Stomach smooth muscle (tissue), 2 donors: ENCODE results near the gene ARHGEF12.

ENCODE experiments used
- H3K27ac ChIP-seq: one replicate; pipeline ENCODE4 v1.7.0; 2013; ENCODE audit warnings: mild to moderate bottlenecking, low read length, inconsistent platforms
- H3K27me3 ChIP-seq, 2 donors: one replicate each; pipeline ENCODE4 v1.7.0; 2013; ENCODE audit warnings: low read length in 2 of 2; ENCODE audit not compliant: insufficient read depth in 2 of 2, control insufficient read depth in 1 of 2
- H3K36me3 ChIP-seq, 2 donors: one replicate each; pipeline ENCODE4 v1.7.0; 2013; ENCODE audit warnings: low read length in 2 of 2; ENCODE audit not compliant: control insufficient read depth in 2 of 2, insufficient read depth in 2 of 2
- H3K4me1 ChIP-seq: one replicate; pipeline ENCODE4 v1.7.0; 2013; ENCODE audit warnings: low read length; ENCODE audit not compliant: control insufficient read depth, insufficient read depth
- H3K4me3 ChIP-seq, 2 donors: one replicate each; pipeline ENCODE4 v1.7.0; 2013; ENCODE audit warnings: low read length in 2 of 2
- H3K9ac ChIP-seq, 2 donors: one replicate each; pipeline ENCODE4 v1.7.0; 2013; ENCODE audit warnings: low read length in 2 of 2, mild to moderate bottlenecking in 1 of 2
- H3K9me3 ChIP-seq, 2 donors: one replicate each; pipeline ENCODE4 v1.7.0; 2013; ENCODE audit warnings: low read length in 2 of 2; ENCODE audit not compliant: control insufficient read depth in 2 of 2
- donor health status: healthy.
- donor health status: Pancreatic carcinoma.

The ARHGEF12 gene, protein sequence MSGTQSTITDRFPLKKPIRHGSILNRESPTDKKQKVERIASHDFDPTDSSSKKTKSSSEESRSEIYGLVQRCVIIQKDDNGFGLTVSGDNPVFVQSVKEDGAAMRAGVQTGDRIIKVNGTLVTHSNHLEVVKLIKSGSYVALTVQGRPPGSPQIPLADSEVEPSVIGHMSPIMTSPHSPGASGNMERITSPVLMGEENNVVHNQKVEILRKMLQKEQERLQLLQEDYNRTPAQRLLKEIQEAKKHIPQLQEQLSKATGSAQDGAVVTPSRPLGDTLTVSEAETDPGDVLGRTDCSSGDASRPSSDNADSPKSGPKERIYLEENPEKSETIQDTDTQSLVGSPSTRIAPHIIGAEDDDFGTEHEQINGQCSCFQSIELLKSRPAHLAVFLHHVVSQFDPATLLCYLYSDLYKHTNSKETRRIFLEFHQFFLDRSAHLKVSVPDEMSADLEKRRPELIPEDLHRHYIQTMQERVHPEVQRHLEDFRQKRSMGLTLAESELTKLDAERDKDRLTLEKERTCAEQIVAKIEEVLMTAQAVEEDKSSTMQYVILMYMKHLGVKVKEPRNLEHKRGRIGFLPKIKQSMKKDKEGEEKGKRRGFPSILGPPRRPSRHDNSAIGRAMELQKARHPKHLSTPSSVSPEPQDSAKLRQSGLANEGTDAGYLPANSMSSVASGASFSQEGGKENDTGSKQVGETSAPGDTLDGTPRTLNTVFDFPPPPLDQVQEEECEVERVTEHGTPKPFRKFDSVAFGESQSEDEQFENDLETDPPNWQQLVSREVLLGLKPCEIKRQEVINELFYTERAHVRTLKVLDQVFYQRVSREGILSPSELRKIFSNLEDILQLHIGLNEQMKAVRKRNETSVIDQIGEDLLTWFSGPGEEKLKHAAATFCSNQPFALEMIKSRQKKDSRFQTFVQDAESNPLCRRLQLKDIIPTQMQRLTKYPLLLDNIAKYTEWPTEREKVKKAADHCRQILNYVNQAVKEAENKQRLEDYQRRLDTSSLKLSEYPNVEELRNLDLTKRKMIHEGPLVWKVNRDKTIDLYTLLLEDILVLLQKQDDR (N-terminal part only)

DNA sequence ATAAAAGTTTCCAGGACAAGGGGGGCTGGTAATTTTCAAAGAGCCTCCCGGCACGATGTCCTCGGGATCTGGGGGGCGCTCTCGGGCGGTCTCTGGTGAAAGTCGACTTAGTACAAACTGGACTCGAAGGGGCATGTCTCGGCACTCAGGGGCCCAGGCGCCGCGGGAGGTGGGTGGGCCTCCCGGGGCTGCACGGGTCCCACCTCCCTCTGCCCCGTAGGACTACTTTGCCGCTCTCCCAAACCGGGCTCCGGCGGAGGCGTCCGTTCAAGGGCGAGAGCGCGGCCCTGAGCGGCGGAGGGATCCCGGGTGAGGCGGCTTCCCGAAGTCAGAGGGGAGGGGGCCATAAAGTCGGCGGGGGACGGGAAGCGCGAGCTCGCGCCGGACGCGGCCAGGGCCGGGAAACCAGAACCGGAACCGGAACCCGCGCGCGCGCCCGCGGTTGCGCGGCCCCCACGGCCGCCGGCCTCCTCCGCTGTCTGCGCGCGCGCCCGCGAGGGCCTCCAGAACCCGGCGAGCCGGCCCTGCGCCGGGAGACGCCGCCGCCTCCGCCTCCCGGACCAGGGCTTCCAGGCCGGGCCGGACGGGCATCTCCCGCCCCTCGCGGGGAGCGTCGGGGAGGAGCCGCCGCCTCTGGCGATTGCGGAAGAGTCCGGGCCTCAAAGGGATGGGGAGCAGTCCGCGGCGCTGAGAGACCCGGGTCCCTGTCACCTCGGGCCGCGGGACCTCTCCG, at the start of gene ARHGEF12:
TSS of gene ARHGEF12 (plus strand) at position 506 of the 733 bp plus-strand sequence. CDS start 831 bp downstream, outside the sequence.
- peaks cover 0 to 6% of the 10 kb centered on the region in 2 donors for H3K36me3 ChIP-seq
- peak within 1 kb of the TSS; percentile 90 to 96 for H3K9ac ChIP-seq
- no peaks in the 10 kb centered on the region for H3K9me3 ChIP-seq
- peak within 1 kb of the TSS; percentile 90 to 99 for H3K4me3 ChIP-seq
- H3K4me1 ChIP-seq = peaks cover 14% of the 10 kb centered on the region
- no peaks in the 10 kb centered on the region for H3K27me3 ChIP-seq
- H3K27ac ChIP-seq = peak within 1 kb of the TSS; percentile 84

DNA sequence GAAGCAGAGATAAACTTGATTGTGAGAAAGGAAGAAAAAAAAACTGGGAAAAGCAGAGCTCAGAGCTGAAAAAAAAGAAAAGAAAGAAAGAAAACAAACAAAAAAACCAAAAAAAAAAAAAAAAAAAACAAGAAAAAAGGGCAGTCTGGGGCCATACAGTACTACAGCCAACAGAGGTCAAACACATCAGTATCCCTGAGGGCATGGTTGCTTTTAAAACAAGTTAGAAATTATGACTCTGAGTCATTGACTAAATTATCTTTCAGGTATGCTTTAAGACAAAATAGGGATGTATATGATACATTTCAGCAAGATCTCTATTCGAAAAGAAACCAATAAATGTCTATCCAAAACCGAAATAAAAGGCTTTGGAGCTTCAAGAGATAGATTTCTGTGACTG, 48.2 kb upstream of the ARHGEF12 start:
- Histone ChIP-seq H3K27ac (no peak overlapping the region), H3K9ac (no peak overlapping the region), H3K36me3 (no peaks in the 10 kb centered on the region), H3K9me3 (no peaks in the 10 kb centered on the region), H3K4me1 (no peaks in the 10 kb centered on the region), H3K4me3 (no peak overlapping the region), H3K27me3 (peaks cover 4 to 8% of the 10 kb centered on the region in 2 donors)

DNA sequence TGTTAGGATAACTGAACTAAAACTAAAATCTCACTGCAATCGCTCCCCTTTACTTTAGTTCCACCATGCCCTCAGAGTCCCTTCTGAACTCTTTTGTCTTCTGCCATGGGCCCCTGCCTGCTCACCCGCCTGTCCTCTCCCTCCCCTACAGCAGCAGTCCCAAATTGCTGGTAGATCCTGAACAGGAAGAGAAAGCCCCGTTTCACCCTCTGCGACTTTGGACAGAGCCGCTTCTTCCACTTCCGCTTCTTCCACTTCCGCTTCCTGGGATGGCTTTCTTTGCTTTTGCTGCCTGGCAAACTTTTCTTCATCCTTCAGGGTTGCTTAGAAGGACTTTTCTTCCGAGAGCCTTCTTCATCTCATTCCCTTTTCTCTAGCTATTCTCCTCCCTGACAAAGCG, 46.8 kb upstream of the ARHGEF12 start:
- Histone ChIP-seq H3K4me3 (no peak overlapping the region), H3K4me1 (no peaks in the 10 kb centered on the region), H3K36me3 (no peaks in the 10 kb centered on the region), H3K27me3 (peaks cover 13% of the 10 kb centered on the region in 2 donors), H3K9me3 (no peaks in the 10 kb centered on the region), H3K9ac (no peak overlapping the region), H3K27ac (no peak overlapping the region)

DNA sequence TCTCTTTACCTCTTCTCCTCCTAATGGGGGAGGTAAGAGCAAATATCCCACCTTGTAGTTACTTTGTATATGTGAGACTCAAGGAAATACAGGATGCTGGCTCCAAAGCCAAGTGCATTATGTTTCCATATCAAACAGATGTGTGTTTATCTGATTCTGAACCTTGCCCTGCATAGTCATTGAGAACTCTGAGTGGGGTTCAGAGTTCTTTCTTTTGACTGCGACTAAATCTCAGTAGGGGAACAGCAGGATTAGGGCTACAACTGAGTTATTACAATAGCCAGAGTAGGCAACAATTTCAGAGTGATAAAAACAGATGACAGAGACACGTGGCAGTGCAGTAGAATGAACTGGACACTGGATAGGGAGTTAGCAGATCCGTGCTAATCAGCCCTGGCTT, 45.3 kb upstream of the ARHGEF12 start:
- Histone ChIP-seq H3K4me3 (no peak overlapping the region), H3K4me1 (no peaks in the 10 kb centered on the region), H3K9ac (no peak overlapping the region), H3K27ac (no peak overlapping the region), H3K9me3 (no peaks in the 10 kb centered on the region), H3K36me3 (no peaks in the 10 kb centered on the region), H3K27me3 (peaks cover 15 to 16% of the 10 kb centered on the region in 2 donors)

DNA sequence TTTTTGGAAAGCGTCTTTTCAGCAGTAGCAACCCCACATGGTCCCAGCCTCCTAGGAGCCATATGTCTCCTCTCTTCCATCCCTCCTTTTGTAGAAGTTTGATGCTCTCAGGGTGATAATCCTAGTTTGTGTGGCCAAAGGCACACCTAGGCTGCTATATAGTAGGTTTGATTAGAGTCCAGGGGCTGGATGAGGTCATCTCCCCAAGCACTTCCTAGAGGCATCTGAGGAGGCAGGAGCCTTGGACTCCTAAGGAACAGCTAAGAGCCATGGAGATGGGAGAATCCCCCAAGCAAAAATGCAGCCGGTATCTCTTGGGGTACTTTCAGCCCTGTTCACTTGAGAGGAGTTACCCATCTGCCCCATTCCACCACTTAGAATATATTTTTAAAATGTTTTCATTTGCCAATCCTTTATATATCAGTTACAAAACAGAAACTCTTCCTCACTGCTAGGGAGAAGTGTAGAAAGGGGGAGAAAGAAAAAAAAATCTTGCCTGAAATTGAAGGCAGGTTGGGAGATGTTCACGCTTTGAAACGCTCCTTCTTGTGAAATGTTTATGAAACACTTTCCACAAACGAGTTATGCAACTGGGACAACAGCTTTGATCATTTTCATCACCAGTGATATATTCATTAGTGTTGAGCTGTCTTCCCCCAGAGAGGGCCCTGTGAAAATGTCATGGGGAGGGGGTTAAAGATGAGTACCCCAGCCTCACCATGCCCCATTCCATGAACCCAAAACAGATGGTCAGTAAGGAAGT, 43.0 kb upstream of the ARHGEF12 start:
- Histone ChIP-seq H3K27me3 (peaks cover 13 to 21% of the 10 kb centered on the region in 2 donors), H3K4me3 (no peak overlapping the region), H3K9me3 (no peaks in the 10 kb centered on the region), H3K36me3 (no peaks in the 10 kb centered on the region), H3K9ac (no peak overlapping the region), H3K27ac (no peak overlapping the region), H3K4me1 (no peaks in the 10 kb centered on the region)

DNA sequence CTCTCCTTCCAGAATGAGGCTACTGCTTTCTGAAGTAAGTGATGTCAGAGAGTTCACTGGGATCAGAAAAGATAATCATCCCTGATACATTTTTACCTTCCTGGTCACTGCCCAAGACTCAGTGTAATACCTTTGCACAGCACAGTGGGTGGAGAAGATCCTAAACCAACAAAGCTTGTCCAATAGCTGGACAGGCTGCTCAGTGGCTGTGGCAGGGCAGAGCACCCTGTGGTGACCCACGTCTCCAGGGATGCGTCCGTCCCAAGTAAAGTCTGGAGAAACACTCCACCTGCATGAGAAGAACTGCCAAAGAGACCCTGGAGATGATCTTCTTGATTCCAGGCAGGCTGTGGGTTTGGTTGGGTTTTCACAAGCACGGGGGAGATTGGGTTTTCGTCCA, 42.1 kb upstream of the ARHGEF12 start:
- Histone ChIP-seq H3K27ac (no peak overlapping the region), H3K36me3 (no peaks in the 10 kb centered on the region), H3K9me3 (no peaks in the 10 kb centered on the region), H3K4me3 (no peak overlapping the region), H3K4me1 (no peaks in the 10 kb centered on the region), H3K27me3 (peaks cover 13 to 26% of the 10 kb centered on the region in 2 donors), H3K9ac (no peak overlapping the region)

DNA sequence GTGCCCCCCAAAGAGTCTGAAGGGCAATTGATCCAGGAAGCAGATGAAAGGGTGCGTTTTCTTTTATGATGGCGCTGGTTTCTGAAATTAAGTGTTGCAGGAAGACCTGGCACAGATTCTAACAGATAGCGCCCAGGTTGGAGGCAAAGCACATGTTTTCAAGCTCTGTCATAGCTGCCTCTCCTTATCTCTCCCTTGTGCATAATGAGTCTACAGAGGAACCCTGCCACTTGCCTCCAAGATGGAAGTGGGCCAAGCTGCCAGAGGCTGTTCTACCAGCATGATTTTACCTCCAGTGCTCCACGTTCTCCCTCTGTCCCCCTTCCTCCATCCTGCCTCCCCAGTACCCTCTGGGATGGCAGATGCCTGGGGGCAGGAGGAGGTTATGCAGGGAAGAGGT, 41.1 kb upstream of the ARHGEF12 start:
- Histone ChIP-seq H3K36me3 (no peaks in the 10 kb centered on the region), H3K27me3 (peaks cover 13 to 30% of the 10 kb centered on the region in 2 donors), H3K9ac (no peak overlapping the region), H3K27ac (no peak overlapping the region), H3K4me3 (no peak overlapping the region), H3K9me3 (no peaks in the 10 kb centered on the region), H3K4me1 (peaks cover 3% of the 10 kb centered on the region)

DNA sequence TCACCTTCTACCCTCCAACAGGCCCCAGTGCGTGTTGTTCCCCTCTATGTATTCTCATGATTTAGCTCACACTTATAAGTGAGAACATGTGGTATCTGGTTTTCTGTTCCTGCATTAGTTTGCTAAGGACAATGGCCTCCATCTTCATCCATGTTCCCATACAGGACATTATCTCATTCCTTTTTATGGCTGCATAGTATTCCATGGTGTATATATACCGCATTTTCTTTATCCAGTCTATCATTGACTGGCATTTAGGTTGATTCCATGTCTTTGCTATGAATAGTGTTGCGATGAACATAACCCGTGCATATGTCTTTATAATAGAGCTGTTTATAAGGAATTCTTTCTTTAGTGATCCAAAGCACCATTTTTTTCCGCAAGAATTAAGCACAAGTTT, 39.7 kb upstream of the ARHGEF12 start:
- Histone ChIP-seq H3K27me3 (peaks cover 9 to 30% of the 10 kb centered on the region in 2 donors), H3K27ac (no peak overlapping the region)

DNA sequence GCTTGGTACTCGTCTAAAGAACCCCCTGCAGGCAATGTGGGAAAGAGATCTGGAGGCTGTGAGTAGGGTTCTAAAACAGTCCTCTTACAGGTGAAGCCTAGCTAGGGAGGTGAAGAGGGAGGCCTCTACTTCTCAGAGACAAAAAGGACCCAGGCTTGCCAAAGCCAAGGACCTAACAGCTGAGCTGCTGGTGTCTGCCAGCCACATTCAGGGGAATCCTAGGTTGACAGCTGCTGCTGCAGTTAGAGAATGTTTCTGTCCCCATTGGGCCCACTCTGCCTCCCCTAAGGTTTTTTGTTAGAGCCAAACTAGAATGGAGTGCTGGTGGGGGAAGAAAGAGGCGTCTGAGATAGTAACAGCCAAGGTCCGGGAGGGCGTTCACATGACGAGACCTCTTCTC, 37.8 kb upstream of the ARHGEF12 start:
- H3K27ac ChIP-seq = no peak overlapping the region
- no peaks in the 10 kb centered on the region for H3K36me3 ChIP-seq
- H3K9me3 ChIP-seq = no peaks in the 10 kb centered on the region
- no peak overlapping the region for H3K9ac ChIP-seq
- peaks cover 3% of the 10 kb centered on the region for H3K4me1 ChIP-seq
- H3K4me3 ChIP-seq = no peak overlapping the region
- peaks cover 9 to 25% of the 10 kb centered on the region in 2 donors for H3K27me3 ChIP-seq

More for the DNA sequence above, 39.7 kb upstream of the ARHGEF12 start:
- no peak overlapping the region for H3K9ac ChIP-seq
- peaks cover 3% of the 10 kb centered on the region for H3K4me1 ChIP-seq
- H3K9me3 ChIP-seq = no peaks in the 10 kb centered on the region
- no peak overlapping the region for H3K4me3 ChIP-seq
- no peaks in the 10 kb centered on the region for H3K36me3 ChIP-seq
